Activated gamma-delta T cell (primary cell): Measurements from ENCODE around the gene LSAMP.

Experiments
- DNase-seq: peaks from one replicate; lab custom pipeline; 2025; lab: John Stamatoyannopoulos, UW

The LSAMP gene

GRCh38 chr3:116291141-116291540, 154.1 kb downstream of the LSAMP start:
- no peak for DNase-seq

DNA sequence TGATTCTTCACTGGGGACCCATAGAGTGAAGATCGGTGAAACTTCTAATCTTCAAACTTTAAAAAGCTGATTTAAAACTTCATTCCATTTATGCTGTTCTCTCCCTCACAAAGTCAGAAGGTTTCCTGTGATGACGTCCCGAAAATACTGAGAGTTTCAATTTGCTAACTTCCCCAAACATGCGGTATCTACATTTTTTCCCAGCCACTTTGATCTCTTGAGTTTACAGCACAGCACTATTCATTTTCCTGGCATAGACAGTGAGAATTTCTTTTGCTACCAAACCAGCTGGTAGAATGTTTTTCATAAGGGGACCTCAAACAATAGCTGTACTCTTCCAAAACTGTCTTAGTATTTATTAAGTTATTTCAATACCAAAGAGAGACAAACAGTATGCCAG, 156.8 kb downstream of the LSAMP start:
- DNase-seq = no peak

DNA sequence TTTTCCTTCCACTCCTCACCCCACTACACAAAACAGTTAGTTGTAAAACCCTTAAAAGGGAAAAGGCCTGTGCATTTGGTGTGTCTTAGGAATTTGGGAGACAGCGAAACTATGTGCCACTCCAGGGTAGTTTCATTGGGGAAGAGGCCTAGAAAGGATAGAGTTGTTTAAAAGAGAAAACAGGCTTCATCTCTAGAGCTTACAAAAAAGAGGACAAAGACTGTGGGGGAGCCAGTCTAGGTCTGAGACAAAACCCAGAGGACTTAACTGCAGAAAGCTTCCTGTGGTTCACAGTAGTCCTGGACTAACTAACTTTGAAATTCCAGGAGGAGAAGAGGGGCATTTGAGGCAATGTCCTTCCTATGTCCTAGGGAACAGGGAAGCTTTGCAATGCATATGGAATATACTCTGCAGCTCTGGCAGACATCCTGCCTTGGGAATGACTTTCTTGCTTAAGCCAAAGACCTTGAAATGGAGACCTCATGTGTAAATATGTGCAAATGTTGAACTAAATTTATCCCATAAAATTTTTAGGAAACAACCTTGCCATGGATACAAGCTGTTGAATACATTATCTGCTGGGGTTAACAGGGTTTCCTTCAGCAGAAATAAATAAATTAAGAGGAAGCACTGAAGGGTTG, 159.4 kb downstream of the LSAMP start:
- DNase-seq = no peak

- DNase-seq = no peak
These were observed 163.8 kb downstream of the LSAMP start for GRCh38 chr3:116281313-116282143.

- no peak for DNase-seq
These were observed 165.1 kb downstream of the LSAMP start for GRCh38 chr3:116280130-116280740.

DNA sequence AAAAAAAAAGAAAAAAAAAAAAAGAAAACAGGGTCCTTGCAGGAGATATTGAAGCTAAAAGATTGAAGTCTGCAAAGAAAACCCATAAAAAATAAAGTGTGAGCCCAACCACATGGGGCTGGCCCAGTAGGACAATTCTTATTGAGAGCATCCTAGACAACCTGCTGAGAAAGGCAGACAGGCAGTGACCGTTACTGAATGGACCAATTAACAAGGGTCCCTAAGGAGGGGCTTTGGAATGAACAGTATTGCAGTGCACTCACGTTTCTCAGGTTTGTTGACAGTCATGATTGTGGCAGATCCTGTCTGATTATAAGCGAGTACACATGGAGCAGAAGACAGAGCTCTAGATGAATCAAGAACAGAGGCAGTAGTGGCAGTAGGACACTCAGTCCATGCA, 168.6 kb downstream of the LSAMP start:
- DNase-seq = no peak

DNA sequence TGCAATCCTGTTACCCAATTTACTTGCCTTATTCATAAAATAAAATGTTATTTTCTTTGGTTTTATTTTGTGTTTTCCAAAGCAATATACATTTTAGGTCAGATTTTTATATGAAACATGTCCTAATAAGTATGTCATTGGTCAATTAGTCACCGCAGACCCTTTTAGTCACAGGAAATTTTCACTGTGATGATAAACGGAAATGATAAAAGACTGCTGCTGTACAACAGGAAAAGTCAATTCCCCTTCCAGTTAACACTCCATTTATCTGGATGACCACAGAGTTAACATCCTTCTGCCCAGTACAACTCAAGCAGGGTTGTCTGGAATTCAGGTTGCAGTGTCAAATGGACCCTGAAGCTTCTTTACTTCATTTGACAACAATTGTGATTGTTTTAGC, 175.2 kb downstream of the LSAMP start:
- DNase-seq = no peak

- no peak for DNase-seq
These were observed 178.2 kb downstream of the LSAMP start for GRCh38 chr3:116267116-116267515.

- no peak for DNase-seq
These were observed 179.2 kb downstream of the LSAMP start for GRCh38 chr3:116265976-116266584.

- no peak for DNase-seq
These were observed 180.0 kb downstream of the LSAMP start for GRCh38 chr3:116265320-116265695.

DNA sequence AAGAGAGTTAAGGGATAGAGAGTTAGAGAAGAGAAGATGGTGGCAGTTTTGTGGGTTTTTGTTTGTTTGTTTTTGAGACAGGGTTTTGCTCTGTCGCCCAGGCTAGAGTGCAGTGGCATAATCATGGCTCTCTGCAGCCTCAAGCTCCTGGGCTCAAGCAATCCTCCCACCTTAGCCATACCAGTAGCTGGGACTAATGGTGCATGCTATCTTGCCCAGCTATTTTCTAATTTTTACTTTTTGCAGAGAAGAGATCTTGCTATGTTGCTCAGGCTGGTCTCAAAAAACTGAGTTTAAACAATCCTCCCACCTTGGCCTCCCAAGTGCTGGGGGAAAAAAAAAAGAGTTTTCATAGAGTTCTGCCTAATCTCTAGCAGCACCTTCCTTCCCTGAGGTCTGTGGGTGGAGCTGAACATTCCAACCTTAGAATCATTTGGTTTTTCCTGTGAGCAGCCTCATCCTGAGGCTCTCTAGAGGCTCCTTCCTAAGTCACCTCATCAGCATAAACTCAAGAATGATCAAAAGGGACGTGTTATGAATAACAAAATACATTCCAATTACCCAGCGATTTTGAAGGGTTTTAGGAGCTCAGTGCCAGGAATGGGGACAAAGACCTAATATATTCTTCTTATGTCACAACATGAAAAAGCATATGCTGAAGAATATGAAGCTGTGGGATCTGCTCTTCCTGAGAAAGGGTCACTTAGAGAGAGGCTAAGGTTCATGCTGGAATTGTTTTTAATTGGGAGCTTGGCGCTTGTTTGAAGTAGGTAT, 180.6 kb downstream of the LSAMP start:
- DNase-seq = no peak

DNA sequence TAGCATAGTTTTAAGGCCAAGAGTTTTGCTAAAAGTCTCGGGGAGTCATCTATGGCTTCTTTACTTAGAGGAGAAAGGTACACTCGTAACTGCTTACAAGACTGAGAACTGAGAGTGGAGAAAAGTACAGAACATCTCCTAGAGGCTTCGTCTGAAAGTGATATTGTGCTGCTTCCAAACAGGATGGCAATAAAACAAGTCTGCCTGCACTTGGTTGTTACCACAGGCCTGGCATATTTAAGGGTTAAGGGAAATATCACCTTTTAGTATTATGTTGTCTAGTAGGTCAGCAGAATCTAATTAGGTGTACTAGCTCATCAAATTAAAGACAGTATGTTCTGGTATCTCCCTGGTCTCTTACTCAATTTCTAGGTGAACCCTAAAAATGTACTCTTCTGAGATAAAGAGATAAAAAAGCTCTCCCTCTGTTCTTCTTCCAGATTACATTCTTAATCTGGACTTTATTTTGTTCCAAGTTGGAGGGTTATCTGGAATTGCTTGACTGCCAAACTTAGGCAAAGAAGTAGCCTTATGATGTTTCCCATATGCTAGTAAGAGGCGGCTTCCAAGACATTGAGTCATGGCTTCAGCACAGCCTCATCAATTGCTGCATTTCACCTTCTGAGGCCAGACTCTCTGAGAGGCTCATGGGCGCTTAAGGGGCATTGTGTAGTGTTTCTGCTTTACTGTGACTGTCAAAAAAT, 181.3 kb downstream of the LSAMP start:
- DNase-seq = no peak

DNA sequence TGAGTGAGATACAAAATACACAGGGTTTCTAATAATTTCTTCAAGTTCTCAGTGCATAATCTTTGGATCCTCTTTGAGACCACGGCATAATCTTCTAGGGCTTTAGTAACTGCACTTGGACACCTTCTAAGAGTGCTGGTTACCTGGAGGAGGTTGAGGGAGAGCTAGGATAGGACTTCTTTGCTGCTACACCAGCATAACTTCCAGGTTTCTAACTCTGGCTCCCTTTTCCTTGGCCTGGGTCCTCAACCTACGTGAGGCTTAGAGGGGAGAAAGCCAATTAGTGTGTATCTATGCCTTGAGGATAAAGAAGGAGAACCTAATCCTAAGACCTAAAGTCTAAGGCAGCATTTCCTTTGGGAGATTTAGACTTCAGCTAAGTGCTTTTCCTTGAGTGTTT, 184.8 kb downstream of the LSAMP start:
- DNase-seq = no peak

GRCh38 chr3:116259984-116260383, 185.3 kb downstream of the LSAMP start:
- DNase-seq = no peak

- DNase-seq = no peak
These were observed 188.3 kb downstream of the LSAMP start for GRCh38 chr3:116256843-116257485.

GRCh38 chr3:116254541-116254940, 190.7 kb downstream of the LSAMP start:
- no peak for DNase-seq

DNA sequence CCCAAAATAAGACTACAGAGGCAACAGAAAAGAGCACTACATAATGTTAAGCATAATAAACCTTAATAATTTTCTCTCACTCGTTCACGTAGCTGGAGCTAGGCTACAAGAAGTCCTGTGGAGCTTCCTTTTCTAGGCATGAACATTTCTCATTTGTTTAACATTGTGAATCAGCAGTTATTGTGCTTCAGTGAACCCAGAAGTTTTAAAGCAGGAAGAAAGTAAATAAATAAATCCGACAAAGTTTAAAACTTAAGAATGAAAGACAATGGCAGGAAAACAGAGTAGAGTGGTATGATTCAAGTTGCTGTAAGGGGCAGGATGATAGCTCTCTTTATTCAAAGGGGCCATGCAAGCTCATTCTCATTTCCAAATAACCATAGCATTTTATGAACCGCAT, 191.8 kb downstream of the LSAMP start:
- DNase-seq = no peak

DNA sequence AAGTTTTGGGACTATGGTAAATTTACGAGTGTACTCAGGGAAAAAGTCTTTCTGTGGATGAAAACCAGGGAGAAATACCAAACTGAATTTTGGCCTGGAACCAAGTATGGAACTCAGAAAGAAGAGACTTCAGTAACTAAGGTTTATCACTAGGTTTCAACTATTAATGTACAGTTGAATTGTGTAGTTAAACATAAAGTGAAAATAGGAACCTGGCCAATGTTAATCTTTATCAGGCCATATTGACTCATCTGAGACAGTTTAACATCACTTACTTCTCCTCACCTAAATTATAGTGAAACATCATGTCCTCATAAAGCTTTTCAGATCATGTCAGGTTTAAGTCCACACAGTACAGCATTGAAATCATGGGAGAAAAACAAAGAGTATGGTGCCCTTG, 197.7 kb downstream of the LSAMP start:
- no peak for DNase-seq

- no peak for DNase-seq
These were observed 198.8 kb downstream of the LSAMP start for GRCh38 chr3:116246406-116246980.

GRCh38 chr3:116242825-116243224, 202.5 kb downstream of the LSAMP start:
- no peak for DNase-seq
